ENCODE data around the gene PLK3. TPM values are rescaled to one million over a fixed set of nuclear protein-coding genes. Genes with fewer than 3 reads are reported as not detected.

The PLK3 gene
- total RNA-seq, 2 donors from 2014 or later = 103 to 142 TPM

DNA sequence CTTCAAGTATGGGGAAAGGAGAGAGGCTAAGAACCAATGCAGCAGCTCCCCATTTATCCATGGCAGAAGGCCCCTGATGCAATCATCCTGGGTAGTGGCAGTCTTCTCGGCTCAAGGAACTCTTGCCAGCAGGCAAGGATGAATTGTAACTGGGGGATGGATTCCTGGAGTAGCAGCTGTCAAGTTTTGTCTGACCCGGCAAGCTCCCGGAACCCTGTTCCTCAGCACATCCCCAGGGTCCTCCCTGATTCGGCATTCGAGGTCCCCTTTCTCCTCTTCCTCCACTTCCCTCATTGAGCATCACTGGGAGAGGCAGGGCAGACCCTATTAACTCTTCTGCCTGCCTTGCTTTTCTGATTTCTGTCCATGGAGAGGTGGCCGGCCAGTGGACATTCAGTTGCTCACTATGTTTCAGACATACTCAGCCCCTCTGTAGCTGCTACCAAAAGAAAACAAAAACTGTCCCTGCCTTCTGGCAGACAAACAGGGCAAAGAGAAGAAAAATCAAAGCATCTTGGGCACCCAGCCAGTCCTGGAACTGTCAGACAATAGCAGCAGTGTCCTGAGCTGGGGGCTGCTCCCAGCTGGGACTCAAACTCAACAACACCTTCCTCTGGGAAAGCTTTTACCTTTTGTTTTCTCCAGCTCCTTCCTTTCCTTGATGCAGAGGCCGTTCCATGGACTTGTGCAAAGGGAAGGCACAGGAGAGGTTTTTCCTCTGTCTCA, 48.4 kb downstream of the PLK3 start:
- H3K36me3 ChIP-seq = no peaks in the 10 kb centered on the region
- ATAC-seq (ENCODE audit: insufficient number of reproducible peaks, low FRiP score, low read depth) = no peak
- no peaks in the 10 kb centered on the region for H3K9me3 ChIP-seq
- no peak overlapping the region for H3K4me3 ChIP-seq
- no peaks in the 10 kb centered on the region for H3K4me1 ChIP-seq (ENCODE audit: control insufficient read depth in 1 of 2, low read depth in 2 of 2)
- DNase-seq (ENCODE audit: low spot score) = no peak
- no peaks in the 10 kb centered on the region for H3K27me3 ChIP-seq (replicated peaks; ENCODE audit: insufficient read depth)
- H3K27ac ChIP-seq = no peak overlapping the region
- TF ChIP-seq, protein P1, sequence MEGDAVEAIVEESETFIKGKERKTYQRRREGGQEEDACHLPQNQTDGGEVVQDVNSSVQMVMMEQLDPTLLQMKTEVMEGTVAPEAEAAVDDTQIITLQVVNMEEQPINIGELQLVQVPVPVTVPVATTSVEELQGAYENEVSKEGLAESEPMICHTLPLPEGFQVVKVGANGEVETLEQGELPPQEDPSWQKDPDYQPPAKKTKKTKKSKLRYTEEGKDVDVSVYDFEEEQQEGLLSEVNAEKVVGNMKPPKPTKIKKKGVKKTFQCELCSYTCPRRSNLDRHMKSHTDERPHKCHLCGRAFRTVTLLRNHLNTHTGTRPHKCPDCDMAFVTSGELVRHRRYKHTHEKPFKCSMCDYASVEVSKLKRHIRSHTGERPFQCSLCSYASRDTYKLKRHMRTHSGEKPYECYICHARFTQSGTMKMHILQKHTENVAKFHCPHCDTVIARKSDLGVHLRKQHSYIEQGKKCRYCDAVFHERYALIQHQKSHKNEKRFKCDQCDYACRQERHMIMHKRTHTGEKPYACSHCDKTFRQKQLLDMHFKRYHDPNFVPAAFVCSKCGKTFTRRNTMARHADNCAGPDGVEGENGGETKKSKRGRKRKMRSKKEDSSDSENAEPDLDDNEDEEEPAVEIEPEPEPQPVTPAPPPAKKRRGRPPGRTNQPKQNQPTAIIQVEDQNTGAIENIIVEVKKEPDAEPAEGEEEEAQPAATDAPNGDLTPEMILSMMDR (IDR thresholded peaks at IDR 0.05) = no peak

DNA sequence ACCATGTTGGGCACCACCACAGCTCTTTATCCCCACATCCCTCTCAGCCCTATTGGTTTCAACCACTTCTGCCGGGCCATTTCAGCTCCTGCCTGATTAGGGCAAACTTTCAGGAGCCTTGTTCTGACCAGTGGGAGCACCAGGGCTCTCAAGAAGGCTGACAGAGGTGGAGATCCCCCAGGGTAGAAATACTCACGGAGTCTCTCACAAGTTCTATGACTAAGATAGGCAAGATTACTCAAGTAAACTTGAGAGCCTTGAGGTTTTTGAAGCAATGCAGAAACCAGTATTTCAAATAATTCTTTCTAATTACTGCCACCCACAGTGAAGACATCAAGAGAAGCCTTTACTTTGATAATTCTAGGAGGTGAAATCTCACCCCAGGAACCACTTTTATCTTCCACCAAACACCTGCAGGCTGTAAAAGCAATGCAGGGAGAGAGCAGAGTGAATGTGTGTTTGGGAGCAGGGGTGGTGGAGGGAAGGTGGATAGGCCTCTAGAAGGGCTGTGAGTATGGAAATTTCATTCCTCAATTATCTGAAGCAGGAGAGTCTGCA, 49.5 kb downstream of the PLK3 start:
- ATAC-seq (ENCODE audit: insufficient number of reproducible peaks, low FRiP score, low read depth) (no peak), DNase-seq (ENCODE audit: low spot score) (no peak)
- H3K27ac ChIP-seq = no peak overlapping the region

DNA sequence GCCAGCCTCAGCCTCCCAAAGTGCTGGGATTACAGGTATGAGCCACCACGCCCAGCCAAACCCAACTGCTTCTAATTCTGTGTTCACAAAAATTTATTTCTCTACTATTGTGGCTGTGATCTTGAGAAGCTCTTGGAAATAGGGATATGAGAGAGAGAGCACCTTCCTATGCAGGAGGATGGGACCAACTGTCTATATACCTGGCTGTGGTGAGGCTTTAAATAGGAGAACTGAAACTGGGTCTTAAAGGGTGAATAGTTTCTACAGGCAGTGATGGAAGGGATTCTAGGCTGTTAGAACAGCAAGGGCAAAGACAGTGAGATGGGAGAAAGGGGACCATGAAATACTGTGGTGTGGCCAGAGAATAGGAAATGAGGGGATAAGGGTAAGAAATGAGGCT, 51.1 kb downstream of the PLK3 start:
- H3K27me3 ChIP-seq (replicated peaks; ENCODE audit: insufficient read depth) = no peaks in the 10 kb centered on the region
- no peaks in the 10 kb centered on the region for H3K36me3 ChIP-seq
- TF ChIP-seq, protein P1 (IDR thresholded peaks at IDR 0.05) = no peak
- no peak overlapping the region for H3K27ac ChIP-seq
- H3K9me3 ChIP-seq = no peaks in the 10 kb centered on the region
- ATAC-seq (ENCODE audit: insufficient number of reproducible peaks, low FRiP score, low read depth) (no peak), DNase-seq (ENCODE audit: low spot score) (no peak)
- no peak overlapping the region for H3K4me3 ChIP-seq
- H3K4me1 ChIP-seq (ENCODE audit: control insufficient read depth in 1 of 2, low read depth in 2 of 2) = no peaks in the 10 kb centered on the region

More for the DNA sequence above, 49.5 kb downstream of the PLK3 start:
- Histone ChIP-seq H3K4me3 (no peak overlapping the region), H3K27me3 (replicated peaks; ENCODE audit: insufficient read depth) (no peaks in the 10 kb centered on the region), H3K36me3 (no peaks in the 10 kb centered on the region), H3K4me1 (ENCODE audit: control insufficient read depth in 1 of 2, low read depth in 2 of 2) (no peaks in the 10 kb centered on the region), H3K9me3 (no peaks in the 10 kb centered on the region)
- TF ChIP-seq, protein P1 (IDR thresholded peaks at IDR 0.05) = no peak

DNA sequence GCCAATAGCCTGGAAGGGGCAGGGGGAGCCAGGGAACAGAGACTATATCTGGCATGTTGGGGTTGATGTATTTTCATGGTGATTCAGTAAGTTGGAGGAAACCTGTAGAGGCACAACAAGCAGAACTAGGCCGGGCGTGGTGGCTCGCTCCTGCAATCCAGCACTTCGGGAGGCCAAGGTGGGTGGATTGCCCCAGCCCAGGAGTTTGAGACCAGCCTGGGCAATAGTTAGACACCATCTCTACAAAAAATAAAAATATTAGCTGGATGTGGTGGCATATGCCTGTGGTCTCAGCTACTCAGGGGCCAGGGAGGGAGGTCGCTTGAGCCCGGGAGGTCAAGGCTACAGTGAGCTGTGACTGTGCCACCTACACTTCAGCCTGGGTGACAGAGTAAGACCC, 53.0 kb downstream of the PLK3 start:
- H3K4me3 ChIP-seq = no peak overlapping the region
- no peak overlapping the region for H3K27ac ChIP-seq
- TF ChIP-seq, protein P1 (IDR thresholded peaks at IDR 0.05) = no peak
- no peaks in the 10 kb centered on the region for H3K9me3 ChIP-seq
- DNase-seq (ENCODE audit: low spot score) (no peak), ATAC-seq (ENCODE audit: insufficient number of reproducible peaks, low FRiP score, low read depth) (no peak)
- no peaks in the 10 kb centered on the region for H3K27me3 ChIP-seq (replicated peaks; ENCODE audit: insufficient read depth)
- no peaks in the 10 kb centered on the region for H3K4me1 ChIP-seq (ENCODE audit: control insufficient read depth in 1 of 2, low read depth in 2 of 2)
- H3K36me3 ChIP-seq = peaks cover 3% of the 10 kb centered on the region

DNA sequence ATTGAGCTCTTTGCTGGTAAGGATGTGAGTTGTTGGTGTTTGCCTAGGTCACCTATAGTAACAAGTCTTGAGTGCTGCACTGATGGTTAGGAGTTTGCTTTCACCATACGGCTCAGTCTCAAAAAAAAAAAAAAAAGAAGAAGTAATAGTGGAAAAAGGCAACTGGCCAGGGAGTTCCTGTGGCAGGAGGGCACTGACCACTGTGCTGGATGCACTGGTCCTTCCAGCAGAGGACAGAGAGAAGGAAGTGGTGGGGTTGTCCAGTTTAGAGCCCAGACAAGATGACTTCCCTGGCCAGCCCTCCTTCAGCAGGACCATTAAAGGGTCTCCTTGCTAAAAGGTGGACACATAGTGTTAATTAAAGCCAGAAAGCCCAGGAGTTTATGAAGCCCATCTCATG, 54.8 kb downstream of the PLK3 start:
- no peaks in the 10 kb centered on the region for H3K9me3 ChIP-seq
- H3K27me3 ChIP-seq (replicated peaks; ENCODE audit: insufficient read depth) = no peaks in the 10 kb centered on the region
- H3K27ac ChIP-seq = no peak overlapping the region
- no peak for ATAC-seq (ENCODE audit: insufficient number of reproducible peaks, low FRiP score, low read depth)
- peaks cover 3% of the 10 kb centered on the region for H3K36me3 ChIP-seq
- TF ChIP-seq, protein P1 (IDR thresholded peaks at IDR 0.05) = no peak
- DNase-seq (ENCODE audit: low spot score) = no peak
- no peaks in the 10 kb centered on the region for H3K4me1 ChIP-seq (ENCODE audit: control insufficient read depth in 1 of 2, low read depth in 2 of 2)
- no peak overlapping the region for H3K4me3 ChIP-seq

Other genes with a start within 250 kb of the PLK3 start
- gene TMEM53, start 125.9 kb upstream of the PLK3 start, total RNA-seq = 10 to 100 TPM in 1 of 2 donors, 1 to 10 TPM in 1; 3.9 to 12.9 TPM
- gene ARMH1, start 125.7 kb upstream of the PLK3 start, total RNA-seq = 1 to 10 TPM in 1 of 2 donors, under 1 TPM in 1; 0.81 to 5.8 TPM
- not detected for gene RNU5D-1, start 69.2 kb upstream of the PLK3 start, total RNA-seq
- gene KIF2C, start 60.5 kb upstream of the PLK3 start, total RNA-seq = under 1 TPM in 1 of 2 donors, not detected in 1; 0.42 TPM
- gene RPS8, start 24.8 kb upstream of the PLK3 start, total RNA-seq = 1,000 to 10,000 TPM; 1,019 to 1,075 TPM
- 1 to 10 TPM in 1 of 2 donors, not detected in 1; 4.1 TPM for gene BEST4, start 12.2 kb upstream of the PLK3 start, total RNA-seq
- gene DYNLT4, start 7.0 kb downstream of the PLK3 start, total RNA-seq = not detected
- 10 to 100 TPM; 18.8 to 53.6 TPM for gene BTBD19, start 8.1 kb downstream of the PLK3 start, total RNA-seq
- 1 to 10 TPM in 1 of 2 donors, under 1 TPM in 1; 0.95 to 1.3 TPM for gene PTCH2, start 42.9 kb downstream of the PLK3 start, total RNA-seq
- 10 to 100 TPM; 26.4 to 33.8 TPM for gene EIF2B3, start 186.2 kb downstream of the PLK3 start, total RNA-seq
- gene HECTD3, start 210.9 kb downstream of the PLK3 start, total RNA-seq = 10 to 100 TPM; 40.4 to 66.3 TPM
- 10 to 100 TPM; 32.7 to 67.4 TPM for gene UROD, start 211.9 kb downstream of the PLK3 start, total RNA-seq